ENCODE data around the gene RAB4A. TPM values are rescaled to one million over a fixed set of nuclear protein-coding genes. Genes with fewer than 3 reads are reported as not detected.

Gene RAB4A
- total RNA-seq, 1 donor from 2014 or later, result 25.1 TPM

DNA sequence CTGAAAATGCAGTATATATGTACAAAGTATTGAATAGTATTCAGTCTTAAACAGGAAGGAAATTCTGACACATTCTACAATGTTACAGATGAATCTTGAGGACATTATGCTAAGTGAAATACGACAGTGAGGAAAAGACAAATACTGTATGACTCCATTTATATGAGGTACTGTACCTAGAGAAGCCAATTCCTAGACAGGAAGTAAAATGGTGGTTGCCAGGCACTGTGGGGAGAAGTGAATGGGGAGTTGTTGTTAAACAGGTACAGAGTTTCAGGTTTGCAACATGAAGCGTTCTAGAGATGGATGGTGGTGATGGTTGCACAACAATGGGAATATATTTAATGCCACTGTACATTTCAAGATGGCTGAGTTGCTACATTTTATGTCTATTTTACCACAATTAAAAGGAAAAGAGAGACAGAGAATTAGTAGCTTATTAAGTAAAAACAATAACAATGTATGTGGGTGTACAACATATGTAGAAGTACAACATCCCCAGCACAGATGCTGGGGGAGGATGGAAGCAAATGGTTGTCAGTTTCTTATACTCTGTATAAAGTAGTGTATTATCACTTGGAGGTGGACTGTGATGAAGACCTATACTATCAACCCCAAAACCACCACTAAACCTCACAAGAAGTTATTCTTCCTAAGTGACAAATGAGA, 3.9 kb upstream of the RAB4A start:
- intact Hi-C loops (cut with micrococcal nuclease), result no loop called here

DNA sequence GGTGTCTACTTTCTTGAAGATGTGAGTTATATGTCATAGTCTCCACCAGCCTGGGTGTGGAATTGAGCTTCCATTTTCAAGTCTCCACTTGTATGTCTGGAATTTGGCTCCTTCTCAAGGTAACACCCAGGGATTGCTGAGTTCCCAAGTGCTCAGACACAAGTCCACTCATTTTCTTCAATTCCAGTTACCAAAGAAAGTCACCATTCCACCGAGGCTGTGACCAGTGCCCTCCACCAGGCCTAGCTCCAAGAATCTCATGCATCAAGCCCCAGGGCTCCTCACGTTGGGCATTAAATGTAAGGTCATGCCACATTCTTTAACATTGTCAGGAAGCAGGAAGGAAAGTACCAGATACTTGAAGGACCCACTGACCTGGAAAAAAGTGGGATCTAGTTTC, 2.4 kb upstream of the RAB4A start:
- intact Hi-C loops (cut with micrococcal nuclease), result no loop called here

DNA sequence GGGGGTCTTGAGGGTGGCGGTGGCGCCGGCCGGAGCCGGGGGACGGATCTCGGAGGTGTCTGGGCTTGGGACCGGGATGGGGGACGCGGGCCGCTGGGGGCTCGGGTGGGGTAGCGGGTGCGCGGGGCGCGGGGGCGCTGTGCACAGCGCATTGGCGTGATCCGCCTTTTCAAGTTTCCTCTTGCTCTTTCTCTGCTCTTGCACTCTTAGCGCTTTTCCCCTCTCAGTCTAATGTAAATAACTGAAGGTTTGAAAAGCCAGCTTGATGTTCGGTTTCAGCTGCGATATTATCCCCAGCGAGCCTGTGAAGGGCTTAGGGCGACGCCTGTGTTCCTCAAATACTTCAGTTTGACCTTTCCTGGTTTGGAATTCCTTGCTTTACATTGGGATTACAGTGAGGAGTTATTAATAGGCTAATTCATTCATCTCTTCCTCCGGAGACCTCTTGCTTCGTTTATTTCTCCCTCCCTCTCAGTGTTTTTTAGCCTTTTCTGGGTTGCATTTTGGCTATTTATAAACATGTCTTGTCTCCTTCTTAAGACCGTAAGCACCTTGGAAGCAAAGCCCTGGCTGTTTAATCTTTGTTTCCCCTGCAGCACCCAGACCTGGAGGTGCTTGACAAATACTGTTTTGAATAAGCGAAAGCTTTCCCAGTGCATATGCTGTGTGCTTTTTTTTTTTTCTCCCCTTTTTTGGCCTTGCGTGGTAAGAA, 693 bp downstream of the RAB4A start:
- intact Hi-C loops (cut with micrococcal nuclease), result loop anchor here (1.0 to 5.0 kb wide), 10 partner anchors 15 to 796 kb away; partner anchors contain the start of genes ABCB10, CCSAP, GALNT2 and NUP133

DNA sequence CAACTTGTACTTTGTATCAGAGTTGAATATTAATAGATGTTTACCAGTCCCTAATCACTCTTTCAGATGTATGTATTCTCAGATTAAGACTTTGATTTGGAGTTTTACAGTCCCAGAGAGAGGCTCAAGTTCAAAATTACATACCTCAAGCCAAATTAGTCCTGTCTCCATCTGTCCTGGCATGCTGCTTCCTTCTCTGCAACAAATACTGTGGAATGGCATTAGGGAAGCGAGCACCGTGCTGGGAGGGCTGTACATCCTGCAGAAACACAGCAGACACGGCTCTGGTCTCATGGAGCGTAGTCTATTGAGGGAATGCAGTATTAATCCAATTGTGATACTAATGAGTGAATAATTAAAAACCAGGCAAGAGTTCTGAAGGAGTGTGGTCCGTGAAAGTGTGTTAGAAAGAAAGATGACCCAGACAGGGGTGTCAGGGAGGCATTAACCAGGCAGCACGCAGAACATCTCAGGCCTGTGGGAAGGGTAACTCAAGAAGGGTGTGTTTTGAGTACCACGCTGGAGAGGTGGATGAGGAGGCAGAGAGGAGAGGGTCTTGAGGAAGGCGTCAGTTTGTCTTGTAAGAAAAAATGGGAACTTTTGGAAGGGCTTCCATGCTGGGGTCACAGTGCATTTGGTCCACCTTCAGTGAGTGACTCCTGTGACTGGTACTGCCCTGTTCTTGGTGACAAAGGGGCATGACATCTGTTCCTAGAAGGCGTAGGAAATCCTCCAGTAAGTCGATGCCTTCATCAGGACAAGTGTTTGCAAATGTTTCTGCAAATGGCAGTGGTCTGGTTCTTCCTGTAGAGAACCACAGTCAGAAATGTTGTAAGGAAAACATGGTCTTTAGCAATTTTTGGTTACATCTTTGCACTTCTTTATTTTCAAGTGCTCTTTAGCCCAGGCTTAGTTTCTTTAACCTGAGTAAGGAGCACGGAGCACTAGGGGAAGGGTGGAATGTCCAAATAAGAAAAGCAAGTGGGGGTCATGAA, 1.6 kb downstream of the RAB4A start:
- intact Hi-C loops (cut with micrococcal nuclease), result loop anchor here (1.0 to 5.0 kb wide), 5 partner anchors 9 to 795 kb away; partner anchors contain the start of genes ABCB10 and GALNT2

DNA sequence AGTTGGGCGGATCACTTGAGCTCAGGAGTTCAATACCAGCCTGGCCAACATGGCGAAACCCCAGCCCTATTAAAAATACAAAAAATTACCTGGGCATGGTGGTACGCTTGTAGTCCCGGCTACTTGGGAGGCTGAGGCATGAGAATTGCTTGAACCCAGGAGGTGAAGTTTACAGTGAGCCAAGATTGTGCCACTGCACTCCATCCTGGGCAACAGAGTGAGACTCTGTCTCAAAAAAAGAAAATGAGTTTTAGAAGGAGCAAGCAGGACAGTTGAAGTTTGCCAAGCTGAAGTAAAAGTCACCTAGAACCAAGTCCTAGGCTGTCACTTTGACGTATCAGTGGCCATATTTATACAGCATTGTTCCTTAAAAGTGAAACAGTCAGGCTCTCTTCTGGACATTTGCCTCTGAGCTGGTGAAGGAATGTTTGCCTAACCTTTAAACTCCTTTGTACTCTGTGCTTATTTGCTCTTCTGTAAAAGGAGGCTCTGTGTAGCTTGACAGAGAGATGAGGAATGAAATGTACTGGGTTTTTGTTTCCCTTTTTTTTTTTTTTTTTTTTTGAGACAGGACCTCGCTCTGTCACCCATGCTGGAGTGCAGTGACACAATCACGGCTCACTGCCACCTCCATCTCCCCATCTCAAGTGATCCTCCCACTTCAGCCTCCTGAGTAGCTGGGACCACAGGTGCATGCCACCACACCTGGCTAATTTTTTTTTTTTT, 2.8 kb downstream of the RAB4A start:
- intact Hi-C loops (cut with micrococcal nuclease), result loop anchor here (1.0 to 5.0 kb wide), 5 partner anchors 8 to 794 kb away; partner anchors contain the start of genes ABCB10 and GALNT2

DNA sequence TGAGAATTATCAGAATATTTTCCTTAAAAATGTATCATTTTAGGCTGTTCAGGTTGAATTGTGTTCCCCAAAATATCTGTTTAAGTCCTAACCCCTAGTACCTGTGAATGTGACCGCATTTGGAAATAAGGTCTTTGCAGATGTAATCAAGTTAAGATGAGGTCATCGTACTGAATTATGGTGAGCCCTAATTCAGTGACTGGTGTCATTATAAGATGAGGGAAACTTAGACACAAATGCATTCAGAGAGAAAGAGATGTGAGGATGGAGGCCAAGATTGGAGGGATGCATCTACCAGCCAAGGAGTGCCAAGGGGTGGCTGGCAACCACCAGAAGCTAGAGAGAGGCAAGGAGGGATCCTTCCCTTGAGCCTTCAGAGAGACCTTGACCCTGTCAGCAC, 4.1 kb downstream of the RAB4A start:
- intact Hi-C loops (cut with micrococcal nuclease), result no loop called here

DNA sequence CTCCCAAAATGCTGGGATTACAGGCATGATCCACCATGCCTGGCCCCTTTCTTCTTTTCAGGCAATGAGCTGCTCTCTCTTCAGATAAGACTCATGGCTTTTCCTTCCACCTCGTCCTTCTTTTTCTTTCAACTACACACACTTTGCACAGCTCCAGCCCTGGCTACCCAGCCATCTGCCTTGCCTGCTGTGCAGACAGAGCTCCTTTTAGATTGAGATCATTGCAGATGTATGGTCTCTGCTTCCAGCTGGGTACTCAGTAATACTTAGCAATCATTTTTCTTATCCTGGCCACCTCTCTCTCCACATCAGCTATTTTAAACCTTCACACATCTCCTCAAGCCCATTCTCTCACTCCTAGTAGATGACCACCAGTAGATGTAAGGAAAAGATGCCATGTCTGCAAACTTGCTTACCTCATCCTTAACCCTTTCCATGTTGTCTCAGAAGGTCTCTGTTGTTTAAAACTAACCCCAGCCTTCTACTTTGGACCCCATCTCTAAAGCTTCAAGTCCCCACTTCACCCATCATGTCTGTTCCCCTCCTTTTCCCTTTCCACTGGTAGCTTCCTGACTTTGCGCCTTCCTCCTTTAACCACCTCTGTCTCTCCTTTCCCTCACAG, 7.3 kb downstream of the RAB4A start:
- intact Hi-C loops (cut with micrococcal nuclease), result no loop called here

DNA sequence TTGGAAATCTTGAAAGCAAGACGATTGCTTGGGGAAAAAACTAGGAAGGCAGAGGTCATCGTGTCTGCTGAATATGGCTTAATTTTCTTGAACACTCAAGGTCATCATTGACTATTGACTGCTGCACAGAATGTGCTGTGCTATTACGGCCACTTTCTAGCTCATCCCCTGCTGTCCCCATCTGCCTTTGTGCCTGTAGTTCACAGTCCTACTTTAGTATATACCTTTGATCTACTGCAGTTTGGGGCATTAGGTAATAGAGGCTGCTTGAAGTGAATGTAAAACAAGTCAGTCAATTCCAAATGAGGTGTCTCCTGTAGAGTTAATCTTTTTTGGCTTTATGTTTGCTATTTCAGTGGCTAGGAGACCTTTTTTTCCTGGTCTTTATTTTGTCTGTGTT, 8.3 kb downstream of the RAB4A start:
- intact Hi-C loops (cut with micrococcal nuclease), result no loop called here

DNA sequence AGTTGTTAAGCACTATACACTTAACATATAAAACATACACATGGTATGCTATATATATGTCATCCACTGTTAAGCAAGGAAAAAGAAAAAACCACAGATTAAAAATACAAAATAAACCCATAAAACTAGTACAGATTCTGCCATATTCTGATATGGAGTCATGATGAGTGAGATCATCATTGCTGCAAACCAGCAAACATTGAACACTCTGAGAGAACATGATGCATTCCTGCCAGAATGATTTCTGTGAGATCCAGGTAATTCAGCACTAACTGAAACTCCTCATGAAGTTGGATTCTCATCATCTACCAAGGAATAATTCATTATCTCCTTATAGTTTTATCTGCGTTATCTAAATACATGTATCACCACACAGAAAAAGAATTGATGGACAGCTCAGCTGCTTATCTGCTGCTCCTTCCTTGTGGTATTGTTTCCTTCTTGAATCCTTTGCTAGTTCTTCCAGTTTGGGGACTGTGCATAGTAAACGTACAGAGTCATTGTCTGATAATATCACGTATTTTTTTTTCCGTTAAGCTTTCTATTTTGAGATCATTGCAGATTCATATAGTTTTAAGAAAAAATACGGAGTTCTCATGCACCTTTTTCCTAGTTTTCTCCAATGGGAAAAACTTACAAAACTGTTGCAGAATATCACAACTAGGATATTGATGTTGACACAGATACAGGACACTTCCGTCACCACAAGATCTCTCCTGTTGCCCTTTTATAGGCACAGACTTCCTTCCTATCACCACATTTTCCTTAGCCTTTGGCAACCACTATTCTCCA, 9.3 kb downstream of the RAB4A start:
- intact Hi-C loops (cut with micrococcal nuclease), result no loop called here

DNA sequence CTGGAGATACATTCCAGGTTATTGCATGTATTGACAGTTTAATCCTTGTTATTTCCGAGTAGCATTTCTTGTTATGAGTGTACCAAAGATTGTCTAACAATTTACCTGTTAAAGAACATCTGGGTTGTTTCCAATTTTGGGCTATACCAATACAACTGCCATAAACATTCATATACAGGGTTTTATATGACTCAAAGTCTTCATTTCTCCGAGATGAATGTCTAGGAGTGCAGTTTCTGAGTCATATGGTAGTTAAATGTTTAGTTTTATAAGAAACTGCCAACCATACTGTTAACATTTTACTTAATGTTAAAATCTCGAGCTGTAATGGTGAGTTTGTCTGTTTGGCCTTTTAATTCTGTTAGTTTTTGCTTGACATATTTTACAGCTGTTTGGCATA, 10.0 kb downstream of the RAB4A start:
- intact Hi-C loops (cut with micrococcal nuclease), result loop anchor here (1.0 kb wide), 1 partner anchor 8 kb away; no protein-coding TSS in a partner anchor

DNA sequence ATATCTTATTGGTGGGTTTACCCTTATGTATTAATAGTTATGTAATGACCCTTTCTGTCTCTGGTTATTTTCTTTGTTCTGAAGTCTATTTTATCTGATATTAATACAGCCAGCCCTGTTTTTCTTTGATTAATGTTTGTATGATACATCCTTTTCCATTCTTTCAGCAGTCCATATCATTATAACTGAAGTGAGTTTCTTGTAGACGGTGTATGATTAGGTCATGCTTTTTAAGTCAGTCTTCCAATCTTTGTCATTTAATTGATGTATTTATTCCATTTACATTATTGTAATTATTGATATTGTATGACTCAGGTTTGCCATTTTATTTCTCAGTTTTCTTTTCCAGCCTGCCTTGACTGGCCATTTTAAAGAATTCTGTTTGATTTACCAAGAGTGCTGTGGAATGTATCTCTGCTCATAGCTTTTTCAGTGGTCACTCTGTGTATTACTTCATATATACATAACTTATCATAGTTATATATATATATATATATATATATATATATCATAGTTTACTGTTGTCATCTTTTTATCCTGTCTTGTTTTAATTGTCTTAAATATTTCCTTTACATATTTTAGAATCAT, 10.5 kb downstream of the RAB4A start:
- intact Hi-C loops (cut with micrococcal nuclease), result loop anchor here (1.0 kb wide), 1 partner anchor 8 kb away; no protein-coding TSS in a partner anchor

DNA sequence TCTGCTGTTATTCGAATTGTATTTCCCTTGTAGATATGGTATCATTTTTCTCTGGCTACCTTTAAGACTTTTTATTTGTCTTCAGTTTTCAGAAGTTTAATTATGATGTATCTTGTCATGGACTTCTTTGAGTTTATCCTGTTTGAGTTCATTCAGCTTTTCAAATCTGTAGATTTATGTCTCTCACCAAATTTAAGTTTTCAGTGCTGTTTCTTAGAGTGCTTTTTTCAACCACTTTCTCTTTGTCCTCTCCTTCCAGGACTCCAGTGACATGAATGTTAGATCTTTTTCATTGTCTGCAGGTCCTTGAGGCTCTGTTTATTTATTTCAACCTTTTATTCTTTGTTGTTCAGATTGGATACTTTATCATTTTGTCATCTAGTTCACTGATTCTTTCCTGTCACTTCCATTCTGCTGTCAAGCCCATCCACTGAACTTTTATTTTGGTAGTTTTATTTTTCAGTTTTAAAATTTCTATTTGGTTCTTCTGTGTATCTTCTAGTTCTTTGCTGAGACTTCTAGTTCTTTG, 11.4 kb downstream of the RAB4A start:
- intact Hi-C loops (cut with micrococcal nuclease), result no loop called here

DNA sequence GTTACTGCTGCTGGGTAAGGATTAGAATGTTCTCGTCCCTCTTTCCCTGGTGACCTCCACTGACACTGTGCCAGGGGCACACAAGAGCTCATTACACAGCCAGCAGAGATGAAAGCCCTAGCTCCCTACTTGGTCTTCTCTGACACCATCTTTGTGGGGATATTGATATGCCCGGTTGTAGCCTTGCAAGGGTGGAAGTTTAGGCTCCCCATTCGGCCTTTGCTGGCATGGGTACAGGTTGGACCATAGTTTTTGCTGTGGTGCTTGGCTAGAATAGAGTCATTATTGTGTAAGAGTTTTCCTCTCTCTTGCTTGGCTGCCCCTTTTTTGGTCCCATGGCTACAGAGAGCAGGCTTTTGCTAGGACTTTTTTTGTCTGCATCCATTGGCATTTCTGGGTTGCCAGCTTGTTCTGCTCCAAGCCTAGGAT, 12.3 kb downstream of the RAB4A start:
- intact Hi-C loops (cut with micrococcal nuclease), result no loop called here

DNA sequence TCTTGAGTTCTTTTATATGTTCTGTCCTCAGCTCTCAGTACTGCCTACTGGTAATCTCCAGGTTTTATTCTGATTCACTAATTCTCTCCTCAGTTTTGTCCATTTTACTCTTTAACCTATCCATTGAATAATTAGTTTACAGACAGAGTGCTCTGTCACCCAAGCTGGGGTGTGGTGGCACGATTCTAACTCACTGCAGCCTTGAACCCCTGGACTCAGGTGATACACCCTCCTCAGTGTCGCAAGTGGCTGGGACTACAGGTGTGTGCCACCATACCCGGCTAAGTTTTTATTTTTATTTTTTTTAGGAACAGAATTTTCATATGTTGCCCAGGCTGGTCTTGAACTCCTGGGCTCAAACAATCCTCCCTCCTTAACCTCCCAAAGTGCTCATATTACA, 14.0 kb downstream of the RAB4A start:
- intact Hi-C loops (cut with micrococcal nuclease), result no loop called here

DNA sequence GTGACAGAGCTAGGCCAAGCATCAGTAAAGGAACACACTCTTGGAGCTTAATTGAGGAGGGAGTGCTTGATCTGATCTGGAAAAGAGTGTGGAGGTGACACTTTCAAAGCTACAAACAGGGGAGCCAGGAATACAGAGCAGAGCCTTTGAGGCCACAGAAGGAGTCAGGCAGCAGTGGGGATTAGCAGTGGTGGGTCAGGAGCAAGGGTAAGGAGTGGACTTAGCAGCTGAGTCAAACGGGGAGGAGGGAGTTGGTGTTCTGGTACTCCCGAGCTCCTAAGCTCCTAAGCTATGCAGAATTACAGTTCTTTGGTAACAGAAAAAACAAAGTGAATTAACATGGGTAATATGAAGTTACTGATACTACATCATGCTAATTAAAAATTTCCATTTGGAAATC, 14.5 kb downstream of the RAB4A start:
- intact Hi-C loops (cut with micrococcal nuclease), result no loop called here

DNA sequence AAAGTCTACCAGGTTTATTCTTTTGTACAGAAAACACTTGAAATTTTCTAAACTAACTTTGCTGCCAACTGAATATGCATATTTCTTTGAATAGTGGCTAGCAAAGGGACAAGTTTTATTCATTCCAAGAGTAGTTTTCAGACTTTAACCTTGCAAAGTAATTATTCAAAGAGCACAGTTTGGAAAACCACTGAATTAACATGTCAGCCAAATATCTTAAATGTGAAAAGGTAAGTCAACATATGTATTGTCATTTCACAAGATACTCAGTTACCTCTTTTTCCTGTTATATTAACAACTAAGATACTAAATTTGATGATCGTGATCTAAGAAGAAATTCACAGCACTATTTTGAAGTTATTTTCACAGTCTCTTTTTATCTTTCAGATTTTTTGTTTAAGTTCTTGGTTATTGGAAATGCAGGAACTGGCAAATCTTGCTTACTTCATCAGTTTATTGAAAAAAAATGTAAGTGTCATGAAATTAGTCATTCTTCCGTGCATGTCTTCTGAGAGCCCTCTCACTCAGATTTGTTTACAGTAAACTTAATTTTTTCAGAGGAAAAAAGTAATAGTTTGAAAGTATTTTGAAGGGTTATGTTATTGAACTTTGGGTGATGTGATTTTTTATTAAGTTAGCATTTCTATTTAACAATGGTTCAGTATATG, 15.3 kb downstream of the RAB4A start:
- intact Hi-C loops (cut with micrococcal nuclease), result loop anchor here (1.0 to 2.0 kb wide), 4 partner anchors 15 to 155 kb away; partner anchors contain the start of genes CCSAP and RAB4A

DNA sequence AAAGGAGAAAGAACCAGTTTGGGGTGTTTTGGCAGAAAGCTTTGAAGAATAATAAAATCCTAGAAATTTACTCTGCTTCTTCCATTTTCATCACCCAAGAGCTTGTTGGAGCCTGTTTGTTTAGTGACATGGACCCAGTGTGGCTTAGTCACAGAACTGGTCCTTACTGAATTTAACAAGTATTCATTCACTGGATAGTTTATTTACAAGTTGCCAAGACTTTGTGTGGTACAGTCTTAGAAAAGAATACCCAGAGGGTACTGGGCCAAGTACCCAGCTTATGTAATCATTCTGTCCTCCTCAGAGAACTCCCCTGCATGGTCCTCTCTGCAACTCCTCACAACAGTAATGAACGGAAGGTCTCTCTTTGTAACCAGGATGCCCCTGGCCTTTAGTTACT, 16.4 kb downstream of the RAB4A start:
- intact Hi-C loops (cut with micrococcal nuclease), result loop anchor here (2.0 kb wide), 1 partner anchor 18 kb away; no protein-coding TSS in a partner anchor

DNA sequence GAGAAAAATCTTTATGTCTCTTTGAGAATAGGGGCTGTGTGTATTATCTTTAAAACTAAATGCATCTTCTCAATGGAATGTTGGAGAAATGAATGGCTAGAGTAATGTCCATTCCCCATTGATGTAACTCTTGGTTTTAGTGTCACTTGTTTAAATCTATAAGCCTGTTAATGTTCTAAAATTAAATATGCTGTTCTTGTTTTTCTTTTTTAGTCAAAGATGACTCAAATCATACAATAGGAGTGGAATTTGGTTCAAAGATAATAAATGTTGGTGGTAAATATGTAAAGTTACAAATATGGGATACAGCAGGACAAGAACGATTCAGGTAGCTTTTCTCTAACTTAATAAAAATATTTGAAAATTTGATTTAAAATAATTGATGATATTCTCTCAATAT, 17.6 kb downstream of the RAB4A start:
- intact Hi-C loops (cut with micrococcal nuclease), result no loop called here
